ENCODE results near the gene PRXL2B.

PRXL2B gene

DNA sequence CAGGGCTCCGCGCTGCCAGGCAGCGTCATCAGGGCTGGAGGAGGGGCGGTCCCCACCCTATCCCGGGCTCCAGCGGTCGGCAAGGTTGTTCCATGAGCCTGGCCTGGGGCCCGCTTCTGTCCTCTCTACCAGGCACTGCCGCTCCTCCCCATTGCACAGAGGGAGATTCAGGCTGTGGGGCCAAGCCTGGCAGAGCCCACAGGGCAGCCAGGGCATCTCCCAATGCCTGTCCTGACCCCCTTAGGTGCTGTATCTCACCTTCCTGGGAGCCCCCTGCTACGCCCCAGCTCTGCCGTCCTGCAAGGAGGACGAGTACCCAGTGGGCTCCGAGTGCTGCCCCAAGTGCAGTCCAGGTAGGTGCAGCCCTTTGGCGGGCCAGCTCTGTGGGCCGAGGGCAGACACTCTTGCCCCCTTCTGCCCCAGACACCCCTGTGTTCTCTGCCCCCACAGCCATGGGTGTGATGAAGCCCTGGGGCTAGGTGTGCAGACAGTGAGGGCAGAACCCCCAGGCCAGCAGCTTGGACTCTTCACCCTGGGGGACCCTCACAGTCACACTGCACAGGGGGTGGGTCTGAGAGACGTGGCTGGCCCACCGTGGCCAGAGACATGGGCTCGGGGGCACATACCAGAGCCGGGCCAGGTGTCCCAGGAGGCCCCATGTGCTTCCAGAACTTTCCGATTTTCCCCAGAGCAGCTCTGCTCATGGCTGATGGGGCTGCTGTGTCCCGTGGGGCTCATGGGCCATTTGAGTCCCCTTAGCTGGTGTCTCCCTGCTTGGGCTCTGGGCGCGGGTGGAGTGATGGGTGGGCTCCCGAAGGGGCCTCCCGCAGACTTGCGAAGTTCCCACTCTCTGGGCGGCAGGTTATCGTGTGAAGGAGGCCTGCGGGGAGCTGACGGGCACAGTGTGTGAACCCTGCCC, 28.8 kb upstream of the PRXL2B start:
- Histone ChIP-seq H3K27me3 (ENCODE audit: control insufficient read depth in 1 of 2, insufficient read depth in 1 of 2, low read length in 2 of 2) (no peaks in the 10 kb centered on the region), H3K27ac (ENCODE audit: low read length, poor library complexity, severe bottlenecking) (no peak overlapping the region), H3K4me2 (ENCODE audit: low read length, poor library complexity, severe bottlenecking) (no peak overlapping the region), H3K79me1 (replicated peaks; ENCODE audit: low read length, poor library complexity, severe bottlenecking) (peaks cover 14% of the 10 kb centered on the region), H4K8ac (ENCODE audit: low read length) (no peak overlapping the region), H3K9ac (ENCODE audit: low read length) (peak overlapping the region; percentile 95), H2AFZ (ENCODE audit: low read depth, low read length) (no peak overlapping the region), H2AK5ac (ENCODE audit: low read length, severe bottlenecking) (peak overlapping the region; percentile 70), H3K9me3 (ENCODE audit: control insufficient read depth, low read length) (no peaks in the 10 kb centered on the region), H2BK120ac (ENCODE audit: low read depth, low read length) (no peak overlapping the region), H3K14ac (ENCODE audit: low read length in 2 of 2) (no peak overlapping the region), H2BK5ac (ENCODE audit: low read depth, low read length, poor library complexity, severe bottlenecking) (no peak overlapping the region), H3K4me3 (ENCODE audit: insufficient read depth in 1 of 2, low read depth in 1 of 2, low read length in 2 of 2) (peak overlapping the region in 1 of 2 experiments; percentile 91), H3K23ac (ENCODE audit: low read length in 2 of 2) (no peak overlapping the region), H3K4me1 (ENCODE audit: control insufficient read depth, insufficient read depth, low read depth, low read length) (peaks cover 42% of the 10 kb centered on the region), H2BK15ac (ENCODE audit: low read depth, poor library complexity, severe bottlenecking) (no peak overlapping the region), H3K4ac (ENCODE audit: low read depth in 1 of 2, low read length in 2 of 2) (no peak overlapping the region), H4K91ac (ENCODE audit: low read length) (no peak overlapping the region), H3K18ac (ENCODE audit: low read depth in 1 of 2, low read length in 2 of 2) (no peak overlapping the region), H3K36me3 (ENCODE audit: control insufficient read depth in 1 of 2, insufficient read depth in 2 of 2, low read depth in 1 of 2, low read length in 2 of 2) (peaks cover 37 to 46% of the 10 kb centered on the region in 2 experiments), H2BK12ac (ENCODE audit: low read length in 2 of 2) (no peak overlapping the region)
- WGBS = 87% methylated on average over 28 of the region's 30 CpGs
- DNase-seq = no peak

DNA sequence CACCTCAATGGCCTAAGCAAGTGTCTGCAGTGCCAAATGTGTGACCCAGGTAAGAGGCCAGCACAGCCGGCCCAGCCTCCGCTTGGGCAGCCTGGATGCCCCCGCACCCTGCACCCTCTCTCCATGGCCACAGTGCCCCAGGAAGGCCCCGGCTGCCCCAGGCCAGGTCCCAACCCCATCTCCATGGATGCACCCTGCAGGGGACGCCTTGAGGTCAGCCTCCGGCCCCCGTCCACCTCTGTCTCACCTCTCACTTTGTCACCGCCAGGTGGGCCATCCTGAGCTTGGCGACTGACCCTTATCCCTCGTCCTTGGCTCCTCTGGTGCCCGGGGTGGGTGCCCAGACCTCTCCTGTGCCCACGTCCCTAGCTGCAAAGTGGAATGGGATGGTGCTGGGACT, 28.2 kb upstream of the PRXL2B start:
- Histone ChIP-seq H3K27ac (ENCODE audit: low read length, poor library complexity, severe bottlenecking) (no peak overlapping the region), H4K91ac (ENCODE audit: low read length) (no peak overlapping the region)
- 82% methylated on average over 12 of the region's 12 CpGs for WGBS

GRCh38 chr1:2558861-2559260, 27.7 kb upstream of the PRXL2B start:
- H4K91ac ChIP-seq (ENCODE audit: low read length) = no peak overlapping the region
- H3K27ac ChIP-seq (ENCODE audit: low read length, poor library complexity, severe bottlenecking) = no peak overlapping the region
- peaks cover 42% of the 10 kb centered on the region for H3K4me1 ChIP-seq (ENCODE audit: control insufficient read depth, insufficient read depth, low read depth, low read length)
- H4K8ac ChIP-seq (ENCODE audit: low read length) = no peak overlapping the region
- H3K4me3 ChIP-seq (ENCODE audit: insufficient read depth in 1 of 2, low read depth in 1 of 2, low read length in 2 of 2) = no peak overlapping the region
- H3K4me2 ChIP-seq (ENCODE audit: low read length, poor library complexity, severe bottlenecking) = no peak overlapping the region
- peaks cover 41 to 52% of the 10 kb centered on the region in 2 experiments for H3K36me3 ChIP-seq (ENCODE audit: control insufficient read depth in 1 of 2, insufficient read depth in 2 of 2, low read depth in 1 of 2, low read length in 2 of 2)
- H3K9ac ChIP-seq (ENCODE audit: low read length) = no peak overlapping the region
- H2BK12ac ChIP-seq (ENCODE audit: low read length in 2 of 2) = no peak overlapping the region
- no peak overlapping the region for H2BK5ac ChIP-seq (ENCODE audit: low read depth, low read length, poor library complexity, severe bottlenecking)
- H2AK5ac ChIP-seq (ENCODE audit: low read length, severe bottlenecking) = no peak overlapping the region
- no peak overlapping the region for H2AFZ ChIP-seq (ENCODE audit: low read depth, low read length)
- H3K14ac ChIP-seq (ENCODE audit: low read length in 2 of 2) = no peak overlapping the region
- H3K23ac ChIP-seq (ENCODE audit: low read length in 2 of 2) = no peak overlapping the region
- 86% methylated on average over 6 of the region's 6 CpGs for WGBS
- H3K4ac ChIP-seq (ENCODE audit: low read depth in 1 of 2, low read length in 2 of 2) = no peak overlapping the region
- no peak for DNase-seq
- no peak overlapping the region for H2BK120ac ChIP-seq (ENCODE audit: low read depth, low read length)
- no peak overlapping the region for H2BK15ac ChIP-seq (ENCODE audit: low read depth, poor library complexity, severe bottlenecking)
- no peaks in the 10 kb centered on the region for H3K27me3 ChIP-seq (ENCODE audit: control insufficient read depth in 1 of 2, insufficient read depth in 1 of 2, low read length in 2 of 2)
- H3K9me3 ChIP-seq (ENCODE audit: control insufficient read depth, low read length) = no peaks in the 10 kb centered on the region
- H3K79me1 ChIP-seq (replicated peaks; ENCODE audit: low read length, poor library complexity, severe bottlenecking) = peaks cover 14% of the 10 kb centered on the region
- H3K18ac ChIP-seq (ENCODE audit: low read depth in 1 of 2, low read length in 2 of 2) = no peak overlapping the region

More for the DNA sequence above, 28.2 kb upstream of the PRXL2B start:
- Histone ChIP-seq H2AFZ (ENCODE audit: low read depth, low read length) (no peak overlapping the region), H2BK15ac (ENCODE audit: low read depth, poor library complexity, severe bottlenecking) (no peak overlapping the region), H2BK5ac (ENCODE audit: low read depth, low read length, poor library complexity, severe bottlenecking) (no peak overlapping the region), H3K23ac (ENCODE audit: low read length in 2 of 2) (no peak overlapping the region), H3K79me1 (replicated peaks; ENCODE audit: low read length, poor library complexity, severe bottlenecking) (peaks cover 14% of the 10 kb centered on the region), H3K9ac (ENCODE audit: low read length) (no peak overlapping the region), H2BK120ac (ENCODE audit: low read depth, low read length) (no peak overlapping the region), H4K8ac (ENCODE audit: low read length) (no peak overlapping the region), H3K4me3 (ENCODE audit: insufficient read depth in 1 of 2, low read depth in 1 of 2, low read length in 2 of 2) (peak overlapping the region in 1 of 2 experiments; percentile 7), H3K4ac (ENCODE audit: low read depth in 1 of 2, low read length in 2 of 2) (no peak overlapping the region), H3K9me3 (ENCODE audit: control insufficient read depth, low read length) (no peaks in the 10 kb centered on the region), H3K18ac (ENCODE audit: low read depth in 1 of 2, low read length in 2 of 2) (no peak overlapping the region), H3K4me2 (ENCODE audit: low read length, poor library complexity, severe bottlenecking) (no peak overlapping the region), H3K14ac (ENCODE audit: low read length in 2 of 2) (no peak overlapping the region), H3K27me3 (ENCODE audit: control insufficient read depth in 1 of 2, insufficient read depth in 1 of 2, low read length in 2 of 2) (no peaks in the 10 kb centered on the region), H2AK5ac (ENCODE audit: low read length, severe bottlenecking) (no peak overlapping the region), H3K36me3 (ENCODE audit: control insufficient read depth in 1 of 2, insufficient read depth in 2 of 2, low read depth in 1 of 2, low read length in 2 of 2) (peaks cover 37 to 52% of the 10 kb centered on the region in 2 experiments), H2BK12ac (ENCODE audit: low read length in 2 of 2) (no peak overlapping the region), H3K4me1 (ENCODE audit: control insufficient read depth, insufficient read depth, low read depth, low read length) (peaks cover 42% of the 10 kb centered on the region)
- no peak for DNase-seq

DNA sequence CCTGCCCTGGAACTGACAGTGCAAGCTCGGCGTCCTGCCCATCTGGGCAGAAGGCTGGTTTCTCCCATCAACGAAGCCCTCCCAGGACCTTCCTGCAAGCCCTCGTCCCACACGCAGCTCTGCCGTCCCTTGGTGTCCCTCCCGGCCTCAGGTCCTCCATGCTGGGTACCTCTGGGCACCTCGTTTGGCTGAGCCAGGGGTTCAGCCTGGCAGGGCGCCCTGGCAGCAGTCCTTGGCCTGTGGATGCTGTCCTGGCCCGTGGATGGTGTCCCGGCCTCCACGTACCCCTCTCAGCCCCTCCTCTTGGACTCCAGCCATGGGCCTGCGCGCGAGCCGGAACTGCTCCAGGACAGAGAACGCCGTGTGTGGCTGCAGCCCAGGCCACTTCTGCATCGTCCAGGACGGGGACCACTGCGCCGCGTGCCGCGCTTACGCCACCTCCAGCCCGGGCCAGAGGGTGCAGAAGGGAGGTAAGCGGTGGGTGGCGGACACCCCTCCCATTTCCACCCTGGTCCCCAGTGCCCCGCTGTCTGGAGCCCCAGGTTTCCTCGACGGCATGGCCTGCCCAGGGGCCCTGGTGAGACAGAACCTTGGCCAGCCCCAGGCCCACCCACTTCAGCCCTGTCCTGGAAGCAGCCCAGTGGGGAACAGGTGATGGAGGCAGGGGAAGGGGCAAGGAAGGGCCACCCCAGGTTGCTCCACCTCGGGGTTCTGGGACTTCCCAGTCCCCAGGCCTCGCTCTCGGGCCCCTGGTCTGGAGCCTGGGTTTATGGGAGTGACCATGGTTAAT, 26.9 kb upstream of the PRXL2B start:
- H3K4ac ChIP-seq (ENCODE audit: low read depth in 1 of 2, low read length in 2 of 2) = no peak overlapping the region
- DNase-seq = no peak
- peaks cover 35% of the 10 kb centered on the region for H3K4me1 ChIP-seq (ENCODE audit: control insufficient read depth, insufficient read depth, low read depth, low read length)
- H2AFZ ChIP-seq (ENCODE audit: low read depth, low read length) = no peak overlapping the region
- 83% methylated on average over 32 of the region's 35 CpGs for WGBS
- peaks cover 14% of the 10 kb centered on the region for H3K79me1 ChIP-seq (replicated peaks; ENCODE audit: low read length, poor library complexity, severe bottlenecking)
- H2BK120ac ChIP-seq (ENCODE audit: low read depth, low read length) = no peak overlapping the region
- no peak overlapping the region for H3K4me2 ChIP-seq (ENCODE audit: low read length, poor library complexity, severe bottlenecking)
- no peak overlapping the region for H3K9ac ChIP-seq (ENCODE audit: low read length)
- no peak overlapping the region for H2BK5ac ChIP-seq (ENCODE audit: low read depth, low read length, poor library complexity, severe bottlenecking)
- no peak overlapping the region for H4K91ac ChIP-seq (ENCODE audit: low read length)
- H3K36me3 ChIP-seq (ENCODE audit: control insufficient read depth in 1 of 2, insufficient read depth in 2 of 2, low read depth in 1 of 2, low read length in 2 of 2) = peaks cover 42 to 52% of the 10 kb centered on the region in 2 experiments
- H3K18ac ChIP-seq (ENCODE audit: low read depth in 1 of 2, low read length in 2 of 2) = no peak overlapping the region
- H3K4me3 ChIP-seq (ENCODE audit: insufficient read depth in 1 of 2, low read depth in 1 of 2, low read length in 2 of 2) = no peak overlapping the region
- H3K14ac ChIP-seq (ENCODE audit: low read length in 2 of 2) = no peak overlapping the region
- H3K27ac ChIP-seq (ENCODE audit: low read length, poor library complexity, severe bottlenecking) = no peak overlapping the region
- no peaks in the 10 kb centered on the region for H3K9me3 ChIP-seq (ENCODE audit: control insufficient read depth, low read length)
- no peak overlapping the region for H4K8ac ChIP-seq (ENCODE audit: low read length)
- H2BK15ac ChIP-seq (ENCODE audit: low read depth, poor library complexity, severe bottlenecking) = no peak overlapping the region
- H2AK5ac ChIP-seq (ENCODE audit: low read length, severe bottlenecking) = no peak overlapping the region
- H3K23ac ChIP-seq (ENCODE audit: low read length in 2 of 2) = no peak overlapping the region
- H2BK12ac ChIP-seq (ENCODE audit: low read length in 2 of 2) = no peak overlapping the region
- no peaks in the 10 kb centered on the region for H3K27me3 ChIP-seq (ENCODE audit: control insufficient read depth in 1 of 2, insufficient read depth in 1 of 2, low read length in 2 of 2)

All from mesenchymal stem cell (in vitro differentiated cells and primary cell).